ENCODE measurements around the gene CABLES2.

CABLES2 gene

GRCh38 chr20:62402456-62403150 lies 4.5 kb downstream of the CABLES2 start:
- H3K4me3 ChIP-seq (ENCODE audit: low read depth, low read length) = no peak overlapping the region
- no peak for TF ChIP-seq CTCF (IDR thresholded peaks at IDR 0.05; ENCODE audit: low read depth, low read length, missing control alignments)
- no peak for DNase-seq (ENCODE audit: low read depth)

GRCh38 chr20:62401331-62401779 lies 5.7 kb downstream of the CABLES2 start:
- no peak overlapping the region for H3K4me3 ChIP-seq (ENCODE audit: low read depth, low read length)
- no peak for DNase-seq (ENCODE audit: low read depth)
- no peak for TF ChIP-seq CTCF (IDR thresholded peaks at IDR 0.05; ENCODE audit: low read depth, low read length, missing control alignments)

- no peak for DNase-seq (ENCODE audit: low read depth)
- TF ChIP-seq CTCF (IDR thresholded peaks at IDR 0.05; ENCODE audit: low read depth, low read length, missing control alignments) = no peak
- no peak overlapping the region for H3K4me3 ChIP-seq (ENCODE audit: low read depth, low read length)
Observed at GRCh38 chr20:62400541-62400940, 6.5 kb downstream of the CABLES2 start.

- H3K4me3 ChIP-seq (ENCODE audit: low read depth, low read length) = no peak overlapping the region
- no peak for DNase-seq (ENCODE audit: low read depth)
- no peak for TF ChIP-seq CTCF (IDR thresholded peaks at IDR 0.05; ENCODE audit: low read depth, low read length, missing control alignments)
Observed at GRCh38 chr20:62400021-62400420, 7.1 kb downstream of the CABLES2 start.

GRCh38 chr20:62398120-62398821 lies 8.8 kb downstream of the CABLES2 start:
- no peak for TF ChIP-seq CTCF (IDR thresholded peaks at IDR 0.05; ENCODE audit: low read depth, low read length, missing control alignments)
- H3K4me3 ChIP-seq (ENCODE audit: low read depth, low read length) = no peak overlapping the region
- no peak for DNase-seq (ENCODE audit: low read depth)

GRCh38 chr20:62396367-62397239 lies 10.5 kb downstream of the CABLES2 start:
- TF ChIP-seq CTCF (IDR thresholded peaks at IDR 0.05; ENCODE audit: low read depth, low read length, missing control alignments) = no peak
- no peak for DNase-seq (ENCODE audit: low read depth)
- H3K4me3 ChIP-seq (ENCODE audit: low read depth, low read length) = no peak overlapping the region
